GM12892 (cell line): ENCODE results near the gene ABLIM1.

Experiments
- POLR2A ChIP-seq: IDR thresholded peaks from 2 replicates; pipeline ENCODE4 v1.6.1; 2011; ENCODE audit warnings: low read depth, low read length, control low read depth
- TAF1 ChIP-seq: IDR thresholded peaks from 2 replicates; pipeline ENCODE4 v1.6.1; 2011; ENCODE audit warnings: low read depth, mild to moderate bottlenecking, control low read depth, low read length, borderline replicate concordance

GRCh38 chr10:114571316-114571999 lies 86.6 kb downstream of the ABLIM1 start:
- TF ChIP-seq POLR2A (no peak), TAF1 (no peak)
